ENCODE results near the gene DIS3L2.

DIS3L2 gene

DNA sequence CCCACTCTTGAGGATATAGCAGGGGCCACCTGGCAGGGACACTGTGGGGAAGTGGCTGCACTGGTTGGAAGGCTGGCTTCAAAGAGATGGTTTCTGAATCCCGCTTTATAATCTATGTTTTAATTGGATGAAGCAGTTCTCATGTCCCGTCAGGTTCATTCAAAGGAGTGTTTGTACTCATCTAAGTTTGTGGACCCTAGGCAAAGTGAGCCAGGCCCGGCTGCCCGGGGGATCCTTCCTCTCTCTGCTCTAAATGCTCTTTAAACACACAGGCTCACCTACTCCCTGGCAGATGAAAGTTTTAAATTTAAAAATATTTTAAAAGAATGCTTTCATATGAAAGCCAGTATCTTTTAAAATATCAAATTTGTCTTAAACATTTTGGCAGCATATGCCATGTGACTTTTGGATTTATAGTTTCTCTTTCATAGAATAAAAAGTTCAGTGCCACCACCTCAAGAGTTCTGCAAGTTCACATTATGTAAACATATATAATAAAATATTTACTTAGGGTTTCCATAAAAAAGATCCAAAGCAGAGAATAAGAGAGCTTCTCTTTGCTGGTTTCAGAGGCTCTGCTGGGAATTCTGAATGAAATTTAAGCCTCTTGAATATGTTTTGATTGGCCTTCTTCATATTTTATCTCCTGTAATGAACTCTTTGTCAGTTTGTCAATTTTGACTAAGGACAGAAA lies 273.6 kb downstream of the DIS3L2 start:
- Histone ChIP-seq H3K27ac (ENCODE audit: low read depth, low read length) (no peak overlapping the region), H3K4me1 (ENCODE audit: control insufficient read depth, low read depth, low read length) (no peaks in the 10 kb centered on the region), H3K79me2 (ENCODE audit: control insufficient read depth, insufficient read depth, low read length) (no peaks in the 10 kb centered on the region)

GRCh38 chr2:232235716-232236115 lies 274.2 kb downstream of the DIS3L2 start:
- Histone ChIP-seq H3K56ac (ENCODE audit: low read length) (no peak overlapping the region), H3K27ac (ENCODE audit: low read depth, low read length) (no peak overlapping the region), H3K4me2 (ENCODE audit: low read length) (no peak overlapping the region), H2BK15ac (replicated peaks; ENCODE audit: low read depth) (no peak overlapping the region), H3K4me1 (ENCODE audit: control insufficient read depth, low read depth, low read length) (no peaks in the 10 kb centered on the region), H3K4me3 (ENCODE audit: low read length) (no peak overlapping the region), H3K36me3 (ENCODE audit: control insufficient read depth, insufficient read depth, low read length) (no peaks in the 10 kb centered on the region), H3K18ac (ENCODE audit: low read length) (no peak overlapping the region), H4K5ac (ENCODE audit: low read length) (no peak overlapping the region), H3K79me1 (ENCODE audit: low read length) (no peaks in the 10 kb centered on the region), H2AK5ac (ENCODE audit: low read length) (no peak overlapping the region), H3K27me3 (ENCODE audit: insufficient read depth, low read length, poor library complexity) (no peaks in the 10 kb centered on the region), H2BK120ac (ENCODE audit: low read depth, low read length) (no peak overlapping the region), H3K79me2 (ENCODE audit: control insufficient read depth, insufficient read depth, low read length) (no peaks in the 10 kb centered on the region), H4K8ac (ENCODE audit: low read depth, low read length) (no peak overlapping the region), H3K9ac (ENCODE audit: low read length) (no peak overlapping the region), H3K4ac (ENCODE audit: low read depth, low read length) (no peak overlapping the region), H2BK5ac (ENCODE audit: low read length) (no peak overlapping the region), H3K23ac (ENCODE audit: low read length) (no peak overlapping the region)
- DNase-seq, result peak; percentile 18
- WGBS (ENCODE audit: extremely low coverage, insufficient coverage, low lambda C conversion rate), result no CpG with 5 or more reads among the region's 5 CpGs

More for the DNA sequence above, 273.6 kb downstream of the DIS3L2 start:
- WGBS (ENCODE audit: extremely low coverage, insufficient coverage, low lambda C conversion rate), result no CpG with 5 or more reads among the region's 4 CpGs
- H3K56ac ChIP-seq (ENCODE audit: low read length), result no peak overlapping the region
- H3K36me3 ChIP-seq (ENCODE audit: control insufficient read depth, insufficient read depth, low read length), result no peaks in the 10 kb centered on the region
- H2BK120ac ChIP-seq (ENCODE audit: low read depth, low read length), result no peak overlapping the region
- H3K27me3 ChIP-seq (ENCODE audit: insufficient read depth, low read length, poor library complexity), result no peaks in the 10 kb centered on the region
- no peak overlapping the region for H3K4me2 ChIP-seq (ENCODE audit: low read length)
- H2BK15ac ChIP-seq (replicated peaks; ENCODE audit: low read depth), result no peak overlapping the region
- H3K23ac ChIP-seq (ENCODE audit: low read length), result no peak overlapping the region
- no peak overlapping the region for H4K5ac ChIP-seq (ENCODE audit: low read length)
- no peaks in the 10 kb centered on the region for H3K79me1 ChIP-seq (ENCODE audit: low read length)
- no peak overlapping the region for H3K4ac ChIP-seq (ENCODE audit: low read depth, low read length)
- no peak overlapping the region for H2BK5ac ChIP-seq (ENCODE audit: low read length)
- DNase-seq, result no peak
- no peak overlapping the region for H3K4me3 ChIP-seq (ENCODE audit: low read length)
- H2AK5ac ChIP-seq (ENCODE audit: low read length), result no peak overlapping the region
- H3K9ac ChIP-seq (ENCODE audit: low read length), result no peak overlapping the region
- no peak overlapping the region for H3K18ac ChIP-seq (ENCODE audit: low read length)
- no peak overlapping the region for H4K8ac ChIP-seq (ENCODE audit: low read depth, low read length)

- no peak overlapping the region for H2AK5ac ChIP-seq (ENCODE audit: low read length)
- no peaks in the 10 kb centered on the region for H3K79me1 ChIP-seq (ENCODE audit: low read length)
- no peaks in the 10 kb centered on the region for H3K36me3 ChIP-seq (ENCODE audit: control insufficient read depth, insufficient read depth, low read length)
- H3K4me1 ChIP-seq (ENCODE audit: control insufficient read depth, low read depth, low read length), result no peaks in the 10 kb centered on the region
- no peak overlapping the region for H3K9ac ChIP-seq (ENCODE audit: low read length)
- no peak overlapping the region for H3K27ac ChIP-seq (ENCODE audit: low read depth, low read length)
- H3K27me3 ChIP-seq (ENCODE audit: insufficient read depth, low read length, poor library complexity), result no peaks in the 10 kb centered on the region
- H2BK5ac ChIP-seq (ENCODE audit: low read length), result no peak overlapping the region
- no peak overlapping the region for H3K4ac ChIP-seq (ENCODE audit: low read depth, low read length)
- H4K5ac ChIP-seq (ENCODE audit: low read length), result no peak overlapping the region
- H3K79me2 ChIP-seq (ENCODE audit: control insufficient read depth, insufficient read depth, low read length), result no peaks in the 10 kb centered on the region
- no peak overlapping the region for H2BK120ac ChIP-seq (ENCODE audit: low read depth, low read length)
- no peak overlapping the region for H3K23ac ChIP-seq (ENCODE audit: low read length)
- DNase-seq, result no peak
- no peak overlapping the region for H4K8ac ChIP-seq (ENCODE audit: low read depth, low read length)
- no peak overlapping the region for H3K4me2 ChIP-seq (ENCODE audit: low read length)
- no peak overlapping the region for H3K18ac ChIP-seq (ENCODE audit: low read length)
- no peak overlapping the region for H2BK15ac ChIP-seq (replicated peaks; ENCODE audit: low read depth)
- H3K4me3 ChIP-seq (ENCODE audit: low read length), result no peak overlapping the region
- H3K56ac ChIP-seq (ENCODE audit: low read length), result no peak overlapping the region
Observed at GRCh38 chr2:232236200-232236599, 274.7 kb downstream of the DIS3L2 start.

DNA sequence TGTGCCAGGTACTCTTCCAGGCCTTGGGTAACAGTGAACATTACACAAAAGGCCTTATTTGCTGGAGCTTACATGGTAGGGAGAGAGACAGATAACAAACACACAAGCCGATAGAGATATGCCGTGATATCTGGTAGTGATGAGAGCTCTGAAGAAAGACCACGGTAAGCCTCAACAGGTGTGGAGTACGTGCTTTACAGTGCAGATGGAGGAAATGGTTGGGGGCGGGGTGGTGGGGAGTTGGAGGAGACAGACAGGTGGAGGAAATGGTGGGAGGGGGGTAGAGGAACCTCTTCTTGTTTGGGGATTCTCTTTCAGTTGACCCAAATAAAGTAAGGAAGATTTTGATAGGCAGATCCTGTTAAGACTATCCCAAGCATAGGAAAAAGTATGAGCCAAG lies 276.0 kb downstream of the DIS3L2 start:
- H3K36me3 ChIP-seq (ENCODE audit: control insufficient read depth, insufficient read depth, low read length), result no peaks in the 10 kb centered on the region
- H3K4me3 ChIP-seq (ENCODE audit: low read length), result no peak overlapping the region
- no peak overlapping the region for H3K23ac ChIP-seq (ENCODE audit: low read length)
- H2BK5ac ChIP-seq (ENCODE audit: low read length), result no peak overlapping the region
- no peak overlapping the region for H3K9ac ChIP-seq (ENCODE audit: low read length)
- no peak overlapping the region for H3K4me2 ChIP-seq (ENCODE audit: low read length)
- H3K56ac ChIP-seq (ENCODE audit: low read length), result no peak overlapping the region
- no peak overlapping the region for H3K18ac ChIP-seq (ENCODE audit: low read length)
- no peaks in the 10 kb centered on the region for H3K4me1 ChIP-seq (ENCODE audit: control insufficient read depth, low read depth, low read length)
- H3K79me1 ChIP-seq (ENCODE audit: low read length), result no peaks in the 10 kb centered on the region
- no peak overlapping the region for H2BK15ac ChIP-seq (replicated peaks; ENCODE audit: low read depth)
- no peaks in the 10 kb centered on the region for H3K27me3 ChIP-seq (ENCODE audit: insufficient read depth, low read length, poor library complexity)
- H2AK5ac ChIP-seq (ENCODE audit: low read length), result no peak overlapping the region
- no peaks in the 10 kb centered on the region for H3K79me2 ChIP-seq (ENCODE audit: control insufficient read depth, insufficient read depth, low read length)
- no peak overlapping the region for H3K27ac ChIP-seq (ENCODE audit: low read depth, low read length)
- no peak overlapping the region for H3K4ac ChIP-seq (ENCODE audit: low read depth, low read length)
- WGBS (ENCODE audit: extremely low coverage, insufficient coverage, low lambda C conversion rate), result no CpG with 5 or more reads among the region's 5 CpGs
- no peak overlapping the region for H4K8ac ChIP-seq (ENCODE audit: low read depth, low read length)
- H4K5ac ChIP-seq (ENCODE audit: low read length), result no peak overlapping the region
- no peak overlapping the region for H2BK120ac ChIP-seq (ENCODE audit: low read depth, low read length)
- DNase-seq, result no peak

DNA sequence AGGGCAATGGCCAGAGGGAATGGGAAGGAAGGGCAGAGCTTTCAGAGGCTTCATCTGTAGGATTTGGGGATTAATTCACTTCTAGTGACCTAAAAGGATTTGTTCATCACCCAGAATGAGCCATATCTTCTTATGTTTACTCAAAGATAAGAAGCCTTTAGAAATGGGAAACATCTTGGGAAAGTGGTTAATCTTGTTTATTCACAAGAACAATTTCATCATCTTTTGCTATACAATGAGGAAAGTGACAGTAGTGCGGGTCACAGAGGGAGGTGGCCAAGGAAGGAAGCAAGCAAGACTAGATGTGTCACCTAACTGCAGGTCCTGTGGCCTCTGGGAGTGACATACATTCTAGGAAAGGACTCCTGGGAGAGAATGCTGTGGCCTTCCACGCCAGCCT lies 276.6 kb downstream of the DIS3L2 start:
- H3K27me3 ChIP-seq (ENCODE audit: insufficient read depth, low read length, poor library complexity), result no peaks in the 10 kb centered on the region
- no peak overlapping the region for H3K56ac ChIP-seq (ENCODE audit: low read length)
- H3K9ac ChIP-seq (ENCODE audit: low read length), result no peak overlapping the region
- no peaks in the 10 kb centered on the region for H3K4me1 ChIP-seq (ENCODE audit: control insufficient read depth, low read depth, low read length)
- peak; percentile 10 for DNase-seq
- no peak overlapping the region for H3K4me2 ChIP-seq (ENCODE audit: low read length)
- no peaks in the 10 kb centered on the region for H3K36me3 ChIP-seq (ENCODE audit: control insufficient read depth, insufficient read depth, low read length)
- no peak overlapping the region for H3K4ac ChIP-seq (ENCODE audit: low read depth, low read length)
- H3K23ac ChIP-seq (ENCODE audit: low read length), result no peak overlapping the region
- no peak overlapping the region for H3K27ac ChIP-seq (ENCODE audit: low read depth, low read length)
- no peak overlapping the region for H4K5ac ChIP-seq (ENCODE audit: low read length)
- no peak overlapping the region for H3K4me3 ChIP-seq (ENCODE audit: low read length)
- H3K79me2 ChIP-seq (ENCODE audit: control insufficient read depth, insufficient read depth, low read length), result no peaks in the 10 kb centered on the region
- H2BK120ac ChIP-seq (ENCODE audit: low read depth, low read length), result no peak overlapping the region
- H2AK5ac ChIP-seq (ENCODE audit: low read length), result no peak overlapping the region
- WGBS (ENCODE audit: extremely low coverage, insufficient coverage, low lambda C conversion rate), result no CpG with 5 or more reads among the region's 2 CpGs
- H2BK5ac ChIP-seq (ENCODE audit: low read length), result no peak overlapping the region
- no peaks in the 10 kb centered on the region for H3K79me1 ChIP-seq (ENCODE audit: low read length)
- H2BK15ac ChIP-seq (replicated peaks; ENCODE audit: low read depth), result no peak overlapping the region
- no peak overlapping the region for H3K18ac ChIP-seq (ENCODE audit: low read length)
- H4K8ac ChIP-seq (ENCODE audit: low read depth, low read length), result no peak overlapping the region

DNA sequence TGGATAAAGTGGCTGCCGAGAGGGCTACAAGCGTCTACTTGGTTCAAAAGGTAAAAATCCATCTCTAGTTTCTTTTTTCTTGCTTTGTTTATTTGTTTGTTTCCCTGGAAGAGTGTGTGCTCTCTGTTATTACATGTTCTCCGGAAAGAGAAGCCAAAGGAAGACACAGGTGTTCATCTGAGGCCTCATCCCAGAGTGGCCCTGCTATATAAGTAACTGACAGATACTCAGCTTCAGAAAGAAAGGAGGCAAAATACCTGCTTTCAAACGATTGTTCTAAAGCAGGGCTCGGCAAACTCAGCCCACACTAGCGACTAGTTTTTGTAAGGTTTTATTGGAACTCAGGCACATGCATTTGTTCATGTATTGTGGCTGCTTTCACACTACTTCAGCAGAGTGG lies 277.1 kb downstream of the DIS3L2 start:
- no CpG with 5 or more reads among the region's 6 CpGs for WGBS (ENCODE audit: extremely low coverage, insufficient coverage, low lambda C conversion rate)
- H3K79me2 ChIP-seq (ENCODE audit: control insufficient read depth, insufficient read depth, low read length), result no peaks in the 10 kb centered on the region

More for the DNA sequence above, 277.1 kb downstream of the DIS3L2 start:
- no peak overlapping the region for H3K56ac ChIP-seq (ENCODE audit: low read length)
- H3K27me3 ChIP-seq (ENCODE audit: insufficient read depth, low read length, poor library complexity), result no peaks in the 10 kb centered on the region
- no peak overlapping the region for H2AK5ac ChIP-seq (ENCODE audit: low read length)
- no peak overlapping the region for H2BK5ac ChIP-seq (ENCODE audit: low read length)
- no peaks in the 10 kb centered on the region for H3K79me1 ChIP-seq (ENCODE audit: low read length)
- H3K27ac ChIP-seq (ENCODE audit: low read depth, low read length), result no peak overlapping the region
- no peak overlapping the region for H3K4me2 ChIP-seq (ENCODE audit: low read length)
- no peaks in the 10 kb centered on the region for H3K4me1 ChIP-seq (ENCODE audit: control insufficient read depth, low read depth, low read length)
- no peak overlapping the region for H2BK15ac ChIP-seq (replicated peaks; ENCODE audit: low read depth)
- H3K36me3 ChIP-seq (ENCODE audit: control insufficient read depth, insufficient read depth, low read length), result no peaks in the 10 kb centered on the region
- H3K9ac ChIP-seq (ENCODE audit: low read length), result no peak overlapping the region
- H3K4me3 ChIP-seq (ENCODE audit: low read length), result no peak overlapping the region
- no peak overlapping the region for H3K18ac ChIP-seq (ENCODE audit: low read length)
- H4K5ac ChIP-seq (ENCODE audit: low read length), result no peak overlapping the region
- no peak overlapping the region for H3K4ac ChIP-seq (ENCODE audit: low read depth, low read length)
- DNase-seq, result no peak
- H2BK120ac ChIP-seq (ENCODE audit: low read depth, low read length), result no peak overlapping the region
- H3K23ac ChIP-seq (ENCODE audit: low read length), result no peak overlapping the region
- H4K8ac ChIP-seq (ENCODE audit: low read depth, low read length), result no peak overlapping the region
